ENCODE measurements around the gene TNFRSF18. TPM values are rescaled to one million over a fixed set of nuclear protein-coding genes. Genes with fewer than 3 reads are reported as not detected.

TNFRSF18 gene
- total and polyA plus RNA-seq, 2 donors (not counting 1 experiment from before 2014, with no cell fraction given): 10.1 to 33.5 TPM

DNA sequence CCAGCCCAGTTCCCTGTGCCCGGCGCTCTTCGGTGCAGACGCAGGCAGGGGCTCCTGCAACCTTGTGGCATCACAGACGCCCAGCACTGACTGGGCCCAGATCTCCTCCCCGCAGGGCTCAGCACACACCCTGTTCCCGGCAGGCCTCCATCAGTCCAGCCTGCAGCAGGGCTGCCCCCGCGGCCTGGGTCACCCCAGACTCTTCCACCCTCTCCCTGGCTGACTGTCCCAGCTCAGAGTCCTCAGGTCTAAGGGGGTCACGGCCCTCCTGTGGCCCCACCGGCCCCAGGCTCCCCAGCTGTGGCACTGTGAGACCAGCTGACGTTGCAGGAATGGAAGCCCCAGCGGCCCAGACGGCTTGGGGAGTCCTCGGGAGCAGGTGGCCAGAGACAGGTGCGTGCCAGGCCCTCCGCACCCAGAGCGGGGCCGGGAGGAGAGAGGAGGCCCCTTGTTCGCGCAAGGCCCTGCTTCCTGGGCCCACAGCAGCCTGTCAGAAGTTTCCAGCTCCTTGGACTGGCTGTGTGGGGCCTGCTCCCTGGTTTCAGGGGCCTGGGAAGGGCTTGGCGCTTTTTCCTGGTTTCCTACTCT is 29.9 kb upstream of the TNFRSF18 start:
- POLR2A ChIA-PET: no interaction called here
- intact Hi-C loops (cut with micrococcal nuclease): loop anchor here (10.0 kb wide), 1 partner anchor 201 kb away; no protein-coding TSS in a partner anchor
- Mint-ChIP-seq H3K27ac (no peak overlapping the region), H3K9me3 (ENCODE audit: insufficient read depth) (no peaks in the 10 kb centered on the region), H3K27me3 (no peaks in the 10 kb centered on the region), H3K4me3 (no peak overlapping the region), H3K4me1 (peaks cover 26% of the 10 kb centered on the region)
- H4K20me1 ChIP-seq (ENCODE audit: control insufficient read depth, insufficient read depth, low read length, poor library complexity, severe bottlenecking): peaks cover 29% of the 10 kb centered on the region
- H2AFZ ChIP-seq (ENCODE audit: insufficient read depth, low read depth, low read length, poor library complexity, severe bottlenecking): no peak overlapping the region
- H3K36me3 ChIP-seq (replicated peaks in 1 of 2; ENCODE audit: control extremely low read depth in 1 of 2, control insufficient read depth in 1 of 2, extremely low read depth in 1 of 2, insufficient read depth in 2 of 2, low read length in 1 of 2): peaks cover 0 to 8% of the 10 kb centered on the region in 2 experiments
- 89% methylated on average over 22 of the region's 22 CpGs for WGBS (ENCODE audit: insufficient coverage)
- H3K9ac ChIP-seq (ENCODE audit: low read length): no peak overlapping the region
- H3K9me3 ChIP-seq (ENCODE audit: control extremely low read depth in 1 of 3, control insufficient read depth in 2 of 3, insufficient read depth in 1 of 3, low read length in 2 of 3): peaks cover 0 to 5% (median 0%) of the 10 kb centered on the region in 3 donors
- no peak overlapping the region for H3K27ac ChIP-seq (ENCODE audit: low read length in 2 of 2)
- H3K4me2 ChIP-seq (replicated peaks; ENCODE audit: low read depth, low read length, poor library complexity, severe bottlenecking): no peak overlapping the region
- no peak for ATAC-seq (ENCODE audit: low read depth)
- peaks cover 27% of the 10 kb centered on the region for H3K79me2 ChIP-seq (ENCODE audit: control insufficient read depth, insufficient read depth, low read length)
- H3K4me1 ChIP-seq (ENCODE audit: control insufficient read depth in 2 of 2, insufficient read depth in 2 of 2, low read length in 2 of 2): peaks cover 23 to 24% of the 10 kb centered on the region in 2 donors
- CTCF ChIA-PET: interaction anchor here (1.3 kb wide), 1 partner anchor 114 kb away, joined by 5 read pairs; no protein-coding TSS in a partner anchor
- no peak for TF ChIP-seq EZH2 (IDR thresholded peaks at IDR 0.05; ENCODE audit: borderline replicate concordance, insufficient read depth, low read depth, low read length, poor library complexity, severe bottlenecking)
- H3K4me3 ChIP-seq (ENCODE audit: control extremely low read depth in 1 of 5, extremely low read depth in 1 of 5, insufficient read depth in 1 of 5, low read depth in 2 of 5, low read length in 4 of 5): no peak overlapping the region
- DNase-seq: no peak
- H3K27me3 ChIP-seq (replicated peaks in 1 of 4; ENCODE audit: control extremely low read depth in 1 of 4, control insufficient read depth in 3 of 4, insufficient read depth in 4 of 4, low read length in 3 of 4): peaks cover 0 to 28% (median 8%) of the 10 kb centered on the region in 4 experiments

GRCh38 chr1:1235016-1235744 is 28.8 kb upstream of the TNFRSF18 start:
- WGBS (ENCODE audit: insufficient coverage): 96% methylated on average over 25 of the region's 27 CpGs
- Histone ChIP-seq H3K36me3 (replicated peaks in 1 of 2; ENCODE audit: control extremely low read depth in 1 of 2, control insufficient read depth in 1 of 2, extremely low read depth in 1 of 2, insufficient read depth in 2 of 2, low read length in 1 of 2) (peaks cover 0 to 8% of the 10 kb centered on the region in 2 experiments), H3K9me3 (ENCODE audit: control extremely low read depth in 1 of 3, control insufficient read depth in 2 of 3, insufficient read depth in 1 of 3, low read length in 2 of 3) (peaks cover 0 to 5% (median 0%) of the 10 kb centered on the region in 3 donors), H3K4me3 (ENCODE audit: control extremely low read depth in 1 of 5, extremely low read depth in 1 of 5, insufficient read depth in 1 of 5, low read depth in 2 of 5, low read length in 4 of 5) (no peak overlapping the region), H3K4me2 (replicated peaks; ENCODE audit: low read depth, low read length, poor library complexity, severe bottlenecking) (no peak overlapping the region), H4K20me1 (ENCODE audit: control insufficient read depth, insufficient read depth, low read length, poor library complexity, severe bottlenecking) (peaks cover 40% of the 10 kb centered on the region), H2AFZ (ENCODE audit: insufficient read depth, low read depth, low read length, poor library complexity, severe bottlenecking) (no peak overlapping the region), H3K79me2 (ENCODE audit: control insufficient read depth, insufficient read depth, low read length) (peaks cover 38% of the 10 kb centered on the region), H3K27ac (ENCODE audit: low read length in 2 of 2) (no peak overlapping the region), H3K9ac (ENCODE audit: low read length) (no peak overlapping the region), H3K4me1 (ENCODE audit: control insufficient read depth in 2 of 2, insufficient read depth in 2 of 2, low read length in 2 of 2) (peaks cover 33 to 34% of the 10 kb centered on the region in 2 donors), H3K27me3 (replicated peaks in 1 of 4; ENCODE audit: control extremely low read depth in 1 of 4, control insufficient read depth in 3 of 4, insufficient read depth in 4 of 4, low read length in 3 of 4) (peaks cover 0 to 25% (median 8%) of the 10 kb centered on the region in 4 experiments)
- ATAC-seq (ENCODE audit: low read depth) (no peak), DNase-seq (no peak)
- peaks cover 32% of the 10 kb centered on the region for H3K4me1 Mint-ChIP-seq
- TF ChIP-seq, protein P1, sequence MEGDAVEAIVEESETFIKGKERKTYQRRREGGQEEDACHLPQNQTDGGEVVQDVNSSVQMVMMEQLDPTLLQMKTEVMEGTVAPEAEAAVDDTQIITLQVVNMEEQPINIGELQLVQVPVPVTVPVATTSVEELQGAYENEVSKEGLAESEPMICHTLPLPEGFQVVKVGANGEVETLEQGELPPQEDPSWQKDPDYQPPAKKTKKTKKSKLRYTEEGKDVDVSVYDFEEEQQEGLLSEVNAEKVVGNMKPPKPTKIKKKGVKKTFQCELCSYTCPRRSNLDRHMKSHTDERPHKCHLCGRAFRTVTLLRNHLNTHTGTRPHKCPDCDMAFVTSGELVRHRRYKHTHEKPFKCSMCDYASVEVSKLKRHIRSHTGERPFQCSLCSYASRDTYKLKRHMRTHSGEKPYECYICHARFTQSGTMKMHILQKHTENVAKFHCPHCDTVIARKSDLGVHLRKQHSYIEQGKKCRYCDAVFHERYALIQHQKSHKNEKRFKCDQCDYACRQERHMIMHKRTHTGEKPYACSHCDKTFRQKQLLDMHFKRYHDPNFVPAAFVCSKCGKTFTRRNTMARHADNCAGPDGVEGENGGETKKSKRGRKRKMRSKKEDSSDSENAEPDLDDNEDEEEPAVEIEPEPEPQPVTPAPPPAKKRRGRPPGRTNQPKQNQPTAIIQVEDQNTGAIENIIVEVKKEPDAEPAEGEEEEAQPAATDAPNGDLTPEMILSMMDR (IDR thresholded peaks at IDR 0.05): no peak
- H3K9me3 Mint-ChIP-seq (ENCODE audit: insufficient read depth): no peaks in the 10 kb centered on the region
- no peaks in the 10 kb centered on the region for H3K27me3 Mint-ChIP-seq
- ChIA-PET POLR2A (no interaction called here), CTCF (interaction anchor here (1.0 to 1.3 kb wide), 2 partner anchors 113 kb away, joined by 3 to 5 read pairs; no protein-coding TSS in a partner anchor)
- no peak overlapping the region for H3K27ac Mint-ChIP-seq
- intact Hi-C loops (cut with micrococcal nuclease): loop anchor here (10.0 kb wide), 1 partner anchor 200 kb away; no protein-coding TSS in a partner anchor
- H3K4me3 Mint-ChIP-seq: no peak overlapping the region
